ENCODE data around the gene PSMB5. TPM values are rescaled to one million over a fixed set of nuclear protein-coding genes. Genes with fewer than 3 reads are reported as not detected.
A peak's percentile ranks its signal among the peaks of the same experiment; 100 is the strongest.

Gene PSMB5
- total and polyA plus RNA-seq, 2 of the 13 experiments (the other 11 are each of a cell fraction or from before 2014, with no cell fraction given): 705 to 871 TPM

DNA sequence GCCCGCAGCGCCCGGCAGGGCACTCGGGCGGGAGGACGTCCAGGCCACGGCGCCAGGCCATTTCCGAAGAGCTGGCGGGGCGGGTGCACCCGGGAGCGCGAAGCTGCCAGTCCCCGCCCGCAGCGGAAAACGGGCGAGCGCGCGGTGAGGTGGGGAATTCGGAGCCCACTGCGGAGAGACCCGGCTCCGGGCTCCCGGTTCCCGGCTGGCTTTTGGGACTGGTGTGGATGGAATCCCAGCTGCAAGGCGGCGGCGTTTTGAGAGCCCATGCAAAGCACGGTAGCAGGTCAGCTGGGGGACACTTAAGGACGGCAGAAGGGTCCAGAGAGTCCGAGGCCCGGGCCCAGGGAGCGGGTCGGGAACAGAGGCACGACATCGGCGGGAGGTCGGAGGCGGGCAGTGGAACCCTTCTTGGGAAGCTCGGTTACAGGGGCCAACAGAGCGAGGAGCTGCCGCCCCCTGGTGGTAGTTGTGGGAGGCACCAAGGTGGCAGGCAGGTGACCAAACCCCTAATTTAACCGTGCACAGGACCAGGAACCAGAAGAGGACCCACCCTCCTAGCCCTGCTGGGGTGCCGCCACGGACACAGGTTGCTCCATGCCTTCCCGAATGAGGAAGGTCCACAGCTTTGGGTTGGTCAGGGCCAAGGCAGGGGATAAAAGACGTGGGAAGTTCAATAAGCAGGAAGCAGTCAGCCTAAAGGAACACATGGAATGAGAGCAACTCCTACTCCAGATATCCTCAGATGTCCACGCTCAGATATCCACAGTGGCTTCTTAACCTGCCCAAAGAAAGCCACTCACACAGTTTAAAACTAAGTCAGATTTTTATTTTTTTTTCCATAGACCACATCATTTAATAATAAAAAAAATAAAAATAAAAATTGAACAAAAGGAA, 23.3 kb upstream of the PSMB5 start (continued):
- TF ChIP-seq, protein P1, sequence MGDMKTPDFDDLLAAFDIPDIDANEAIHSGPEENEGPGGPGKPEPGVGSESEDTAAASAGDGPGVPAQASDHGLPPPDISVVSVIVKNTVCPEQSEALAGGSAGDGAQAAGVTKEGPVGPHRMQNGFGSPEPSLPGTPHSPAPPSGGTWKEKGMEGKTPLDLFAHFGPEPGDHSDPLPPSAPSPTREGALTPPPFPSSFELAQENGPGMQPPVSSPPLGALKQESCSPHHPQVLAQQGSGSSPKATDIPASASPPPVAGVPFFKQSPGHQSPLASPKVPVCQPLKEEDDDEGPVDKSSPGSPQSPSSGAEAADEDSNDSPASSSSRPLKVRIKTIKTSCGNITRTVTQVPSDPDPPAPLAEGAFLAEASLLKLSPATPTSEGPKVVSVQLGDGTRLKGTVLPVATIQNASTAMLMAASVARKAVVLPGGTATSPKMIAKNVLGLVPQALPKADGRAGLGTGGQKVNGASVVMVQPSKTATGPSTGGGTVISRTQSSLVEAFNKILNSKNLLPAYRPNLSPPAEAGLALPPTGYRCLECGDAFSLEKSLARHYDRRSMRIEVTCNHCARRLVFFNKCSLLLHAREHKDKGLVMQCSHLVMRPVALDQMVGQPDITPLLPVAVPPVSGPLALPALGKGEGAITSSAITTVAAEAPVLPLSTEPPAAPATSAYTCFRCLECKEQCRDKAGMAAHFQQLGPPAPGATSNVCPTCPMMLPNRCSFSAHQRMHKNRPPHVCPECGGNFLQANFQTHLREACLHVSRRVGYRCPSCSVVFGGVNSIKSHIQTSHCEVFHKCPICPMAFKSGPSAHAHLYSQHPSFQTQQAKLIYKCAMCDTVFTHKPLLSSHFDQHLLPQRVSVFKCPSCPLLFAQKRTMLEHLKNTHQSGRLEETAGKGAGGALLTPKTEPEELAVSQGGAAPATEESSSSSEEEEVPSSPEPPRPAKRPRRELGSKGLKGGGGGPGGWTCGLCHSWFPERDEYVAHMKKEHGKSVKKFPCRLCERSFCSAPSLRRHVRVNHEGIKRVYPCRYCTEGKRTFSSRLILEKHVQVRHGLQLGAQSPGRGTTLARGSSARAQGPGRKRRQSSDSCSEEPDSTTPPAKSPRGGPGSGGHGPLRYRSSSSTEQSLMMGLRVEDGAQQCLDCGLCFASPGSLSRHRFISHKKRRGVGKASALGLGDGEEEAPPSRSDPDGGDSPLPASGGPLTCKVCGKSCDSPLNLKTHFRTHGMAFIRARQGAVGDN (CRISPR knock-in tag; IDR thresholded peaks at IDR 0.05): peak; percentile 89
- TF ChIP-seq TEAD3 (CRISPR knock-in tag; optimal IDR thresholded peaks at IDR 0.05; ENCODE audit: borderline replicate concordance): peak; percentile 78
- 0 out of 2 replicates have a peak, but pooled peaks have one; percentile 19 for TF ChIP-seq ZNF878 (CRISPR knock-in tag; IDR thresholded peaks at IDR 0.05)
- peak; percentile 45 for TF ChIP-seq SRSF4 (IDR thresholded peaks at IDR 0.05; ENCODE audit: low read depth, low read length, poor library complexity, severe bottlenecking)
- peak; percentile 86; the same call in 1 of the 2 replicates for TF ChIP-seq ZNF713 (CRISPR knock-in tag; IDR thresholded peaks at IDR 0.05)
- TF ChIP-seq, protein P2, sequence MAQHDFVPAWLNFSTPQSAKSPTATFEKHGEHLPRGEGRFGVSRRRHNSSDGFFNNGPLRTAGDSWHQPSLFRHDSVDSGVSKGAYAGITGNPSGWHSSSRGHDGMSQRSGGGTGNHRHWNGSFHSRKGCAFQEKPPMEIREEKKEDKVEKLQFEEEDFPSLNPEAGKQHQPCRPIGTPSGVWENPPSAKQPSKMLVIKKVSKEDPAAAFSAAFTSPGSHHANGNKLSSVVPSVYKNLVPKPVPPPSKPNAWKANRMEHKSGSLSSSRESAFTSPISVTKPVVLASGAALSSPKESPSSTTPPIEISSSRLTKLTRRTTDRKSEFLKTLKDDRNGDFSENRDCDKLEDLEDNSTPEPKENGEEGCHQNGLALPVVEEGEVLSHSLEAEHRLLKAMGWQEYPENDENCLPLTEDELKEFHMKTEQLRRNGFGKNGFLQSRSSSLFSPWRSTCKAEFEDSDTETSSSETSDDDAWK (CRISPR knock-in tag; IDR thresholded peaks at IDR 0.05): no peak
- no peak for TF ChIP-seq ZNF720 (CRISPR knock-in tag; IDR thresholded peaks at IDR 0.05)
- 0 out of 2 replicates have a peak, but pooled peaks have one; percentile 58 for TF ChIP-seq ZNF367 (CRISPR knock-in tag; IDR thresholded peaks at IDR 0.05; ENCODE audit: borderline replicate concordance)
- peak; percentile 71 for TF ChIP-seq ZMYM3 (CRISPR knock-in tag; IDR thresholded peaks at IDR 0.05)
- TF ChIP-seq, protein P3, sequence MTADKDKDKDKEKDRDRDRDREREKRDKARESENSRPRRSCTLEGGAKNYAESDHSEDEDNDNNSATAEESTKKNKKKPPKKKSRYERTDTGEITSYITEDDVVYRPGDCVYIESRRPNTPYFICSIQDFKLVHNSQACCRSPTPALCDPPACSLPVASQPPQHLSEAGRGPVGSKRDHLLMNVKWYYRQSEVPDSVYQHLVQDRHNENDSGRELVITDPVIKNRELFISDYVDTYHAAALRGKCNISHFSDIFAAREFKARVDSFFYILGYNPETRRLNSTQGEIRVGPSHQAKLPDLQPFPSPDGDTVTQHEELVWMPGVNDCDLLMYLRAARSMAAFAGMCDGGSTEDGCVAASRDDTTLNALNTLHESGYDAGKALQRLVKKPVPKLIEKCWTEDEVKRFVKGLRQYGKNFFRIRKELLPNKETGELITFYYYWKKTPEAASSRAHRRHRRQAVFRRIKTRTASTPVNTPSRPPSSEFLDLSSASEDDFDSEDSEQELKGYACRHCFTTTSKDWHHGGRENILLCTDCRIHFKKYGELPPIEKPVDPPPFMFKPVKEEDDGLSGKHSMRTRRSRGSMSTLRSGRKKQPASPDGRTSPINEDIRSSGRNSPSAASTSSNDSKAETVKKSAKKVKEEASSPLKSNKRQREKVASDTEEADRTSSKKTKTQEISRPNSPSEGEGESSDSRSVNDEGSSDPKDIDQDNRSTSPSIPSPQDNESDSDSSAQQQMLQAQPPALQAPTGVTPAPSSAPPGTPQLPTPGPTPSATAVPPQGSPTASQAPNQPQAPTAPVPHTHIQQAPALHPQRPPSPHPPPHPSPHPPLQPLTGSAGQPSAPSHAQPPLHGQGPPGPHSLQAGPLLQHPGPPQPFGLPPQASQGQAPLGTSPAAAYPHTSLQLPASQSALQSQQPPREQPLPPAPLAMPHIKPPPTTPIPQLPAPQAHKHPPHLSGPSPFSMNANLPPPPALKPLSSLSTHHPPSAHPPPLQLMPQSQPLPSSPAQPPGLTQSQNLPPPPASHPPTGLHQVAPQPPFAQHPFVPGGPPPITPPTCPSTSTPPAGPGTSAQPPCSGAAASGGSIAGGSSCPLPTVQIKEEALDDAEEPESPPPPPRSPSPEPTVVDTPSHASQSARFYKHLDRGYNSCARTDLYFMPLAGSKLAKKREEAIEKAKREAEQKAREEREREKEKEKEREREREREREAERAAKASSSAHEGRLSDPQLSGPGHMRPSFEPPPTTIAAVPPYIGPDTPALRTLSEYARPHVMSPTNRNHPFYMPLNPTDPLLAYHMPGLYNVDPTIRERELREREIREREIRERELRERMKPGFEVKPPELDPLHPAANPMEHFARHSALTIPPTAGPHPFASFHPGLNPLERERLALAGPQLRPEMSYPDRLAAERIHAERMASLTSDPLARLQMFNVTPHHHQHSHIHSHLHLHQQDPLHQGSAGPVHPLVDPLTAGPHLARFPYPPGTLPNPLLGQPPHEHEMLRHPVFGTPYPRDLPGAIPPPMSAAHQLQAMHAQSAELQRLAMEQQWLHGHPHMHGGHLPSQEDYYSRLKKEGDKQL (CRISPR knock-in tag; IDR thresholded peaks at IDR 0.05; ENCODE audit: low read depth): 0 out of 2 replicates have a peak, but pooled peaks have one; percentile 33
- TF ChIP-seq CHCHD3 (CRISPR knock-in tag; IDR thresholded peaks at IDR 0.05): 0 out of 2 replicates have a peak, but pooled peaks have one; percentile 36
- TF ChIP-seq, protein P4, sequence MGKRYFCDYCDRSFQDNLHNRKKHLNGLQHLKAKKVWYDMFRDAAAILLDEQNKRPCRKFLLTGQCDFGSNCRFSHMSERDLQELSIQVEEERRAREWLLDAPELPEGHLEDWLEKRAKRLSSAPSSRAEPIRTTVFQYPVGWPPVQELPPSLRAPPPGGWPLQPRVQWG (CRISPR knock-in tag; IDR thresholded peaks at IDR 0.05; ENCODE audit: borderline replicate concordance, low read depth): no peak
- peak; percentile 21; the same call in 1 of the 2 replicates for TF ChIP-seq RARA (CRISPR knock-in tag; IDR thresholded peaks at IDR 0.05)
